NCI-H526 treated with DMSO at 0.1 percent for 48 hours (cell line): Measurements from ENCODE around the gene ELP6.
A peak's percentile ranks its signal among the peaks of the same experiment; 100 is the strongest.
"Not testable (repeated sequence)": the region's sequence is repeated elsewhere in the genome, so short reads cannot be mapped to it uniquely, and the experiment has no call there.

Source experiments
- DNase-seq: peaks from one replicate; lab custom pipeline; 2025; lab: John Stamatoyannopoulos, UW

ELP6 gene

DNA sequence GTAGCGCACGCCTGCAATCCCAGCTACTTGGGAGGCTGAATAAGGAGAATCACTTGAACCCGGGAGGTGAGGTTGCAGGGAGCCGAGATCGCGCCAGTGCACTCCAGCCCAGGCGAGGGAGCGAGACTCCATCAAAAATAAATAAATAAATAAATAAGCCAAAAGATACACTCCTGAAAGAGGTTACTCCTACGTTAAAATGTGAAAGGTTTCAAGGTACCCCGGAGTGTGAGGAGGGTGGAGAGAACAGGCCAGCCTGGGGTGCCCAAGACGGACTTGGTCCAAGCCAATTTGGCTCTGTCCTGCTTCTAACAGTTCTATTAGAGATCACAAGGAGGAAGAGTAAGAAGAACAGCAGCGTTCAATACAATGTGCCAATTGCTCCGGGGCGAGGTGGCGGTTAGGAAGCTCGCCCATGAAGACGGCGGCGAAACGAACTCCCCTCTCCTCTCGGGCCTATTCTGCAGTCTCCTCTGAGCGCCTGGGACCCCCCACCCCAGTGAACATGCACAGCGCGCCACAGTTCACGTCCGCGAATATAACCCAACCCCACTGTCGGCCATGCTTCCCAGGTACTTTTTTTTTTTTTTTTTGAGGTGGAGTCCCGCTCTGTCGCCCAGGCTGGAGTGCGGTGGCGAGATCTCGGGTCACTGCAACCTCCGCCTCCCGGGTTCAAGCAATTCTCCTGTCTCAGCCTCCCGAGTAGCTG is 942 bp downstream of the ELP6 start:
- DNase-seq, result no peak

- not testable (repeated sequence) for DNase-seq
Observed at GRCh38 chr3:47505267-47505666, 8.2 kb downstream of the ELP6 start.

- no peak for DNase-seq
Observed at GRCh38 chr3:47504113-47504512, 9.4 kb downstream of the ELP6 start.

GRCh38 chr3:47503033-47503432 is 10.5 kb downstream of the ELP6 start:
- DNase-seq, result no peak

GRCh38 chr3:47496892-47497291 is 16.6 kb downstream of the ELP6 start:
- no peak for DNase-seq

DNA sequence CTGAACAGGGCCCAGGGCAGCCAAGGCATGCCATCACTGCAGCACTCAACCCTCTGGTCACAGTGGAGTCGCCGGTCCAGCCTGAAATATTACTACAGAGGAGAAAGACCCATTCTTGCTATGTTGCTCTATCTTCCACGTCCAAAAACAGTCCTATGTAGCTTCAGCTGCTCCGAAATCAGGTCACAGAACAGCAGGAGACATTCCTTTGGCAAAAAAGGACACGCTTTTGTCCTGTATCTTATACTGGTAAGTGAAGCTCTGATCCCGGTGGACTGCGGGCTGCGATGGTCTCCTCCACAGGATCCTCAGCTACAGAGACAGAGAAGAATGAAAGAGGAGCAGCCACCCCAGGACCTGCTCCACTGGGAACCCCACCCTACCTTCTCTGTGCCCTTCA is 17.6 kb downstream of the ELP6 start:
- DNase-seq, result no peak

- DNase-seq, result no peak
Observed at GRCh38 chr3:47495111-47495510, 18.4 kb downstream of the ELP6 start.

DNA sequence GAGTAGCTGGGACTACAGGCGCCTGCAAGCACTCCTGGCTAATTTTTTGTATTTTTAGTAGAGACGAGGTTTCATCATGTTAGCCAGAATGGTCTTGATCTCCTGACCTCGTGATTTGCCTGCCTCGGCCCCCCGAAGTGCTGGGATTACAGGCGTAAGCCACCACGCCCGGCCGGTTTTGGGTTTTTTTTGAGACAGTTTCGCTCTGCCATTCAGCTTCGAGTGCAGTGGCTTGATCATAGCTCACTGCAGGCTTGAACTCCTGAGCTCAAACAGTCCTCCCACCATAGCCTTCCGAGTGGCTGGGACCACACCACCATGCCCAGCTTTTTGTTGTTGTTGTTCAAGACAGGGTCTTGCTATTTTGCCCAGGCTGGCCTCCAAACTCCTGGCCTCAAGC is 21.7 kb downstream of the ELP6 start:
- DNase-seq, result no peak

DNA sequence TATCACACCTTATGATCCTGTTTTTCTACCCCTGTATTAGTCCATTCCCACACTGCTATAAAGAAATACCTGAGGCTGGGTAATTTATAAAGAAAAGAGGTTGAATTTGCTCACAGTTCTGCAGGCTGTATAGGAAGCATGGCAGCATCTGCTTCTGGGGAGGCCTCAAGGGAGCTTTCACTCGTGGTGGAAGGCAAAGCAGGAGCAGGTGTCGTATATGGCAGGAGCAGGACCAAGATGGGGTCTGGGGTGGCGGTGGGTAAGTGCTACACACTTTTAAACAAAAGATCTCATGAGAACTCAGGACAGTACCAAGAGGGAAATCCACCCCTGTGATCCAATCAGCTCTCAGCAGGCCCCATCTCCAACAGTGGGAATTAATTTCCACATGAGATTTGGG is 22.3 kb downstream of the ELP6 start:
- no peak for DNase-seq

DNA sequence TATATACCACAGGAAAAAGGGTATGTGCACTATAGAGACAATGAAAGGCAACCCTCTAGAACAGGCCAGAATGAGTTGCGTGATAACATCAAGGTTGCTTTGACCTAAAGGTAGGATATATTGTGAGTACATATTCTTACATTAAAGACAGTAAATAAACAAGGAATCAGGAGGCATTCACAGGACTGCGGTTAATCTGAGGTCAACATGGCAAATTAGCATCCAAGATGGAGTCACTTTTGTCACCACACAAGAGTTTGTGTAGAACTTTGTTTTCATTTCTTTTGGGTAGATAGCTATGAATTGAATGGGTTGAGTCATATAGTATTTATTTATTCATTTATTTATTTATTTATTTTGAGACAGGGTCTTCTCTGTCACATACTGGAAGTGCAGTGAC is 26.2 kb downstream of the ELP6 start:
- no peak for DNase-seq

DNA sequence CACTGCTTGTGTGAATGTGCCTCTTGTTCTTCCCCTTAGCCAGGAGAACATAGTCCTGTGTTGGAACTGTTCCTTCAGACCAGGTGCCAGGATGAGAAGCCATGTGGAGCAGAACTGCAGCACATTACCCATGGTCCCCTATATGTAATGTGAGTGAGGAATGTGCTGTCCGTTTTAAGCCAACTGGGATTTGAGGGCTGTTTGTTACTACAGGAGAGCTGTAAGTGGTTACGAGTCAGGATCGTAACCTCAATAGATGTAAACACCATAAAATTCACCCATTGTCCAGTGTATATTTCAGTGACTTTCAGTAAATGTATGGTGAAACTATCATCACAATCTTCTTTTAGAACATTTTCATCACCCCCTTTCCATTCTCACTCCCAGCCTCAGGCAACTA is 27.7 kb downstream of the ELP6 start:
- DNase-seq, result no peak

- DNase-seq, result peak; percentile 27
Observed at GRCh38 chr3:47482366-47482765, 31.1 kb downstream of the ELP6 start.

- DNase-seq, result not testable (repeated sequence)
Observed at GRCh38 chr3:47481763-47482162, 31.7 kb downstream of the ELP6 start.

DNA sequence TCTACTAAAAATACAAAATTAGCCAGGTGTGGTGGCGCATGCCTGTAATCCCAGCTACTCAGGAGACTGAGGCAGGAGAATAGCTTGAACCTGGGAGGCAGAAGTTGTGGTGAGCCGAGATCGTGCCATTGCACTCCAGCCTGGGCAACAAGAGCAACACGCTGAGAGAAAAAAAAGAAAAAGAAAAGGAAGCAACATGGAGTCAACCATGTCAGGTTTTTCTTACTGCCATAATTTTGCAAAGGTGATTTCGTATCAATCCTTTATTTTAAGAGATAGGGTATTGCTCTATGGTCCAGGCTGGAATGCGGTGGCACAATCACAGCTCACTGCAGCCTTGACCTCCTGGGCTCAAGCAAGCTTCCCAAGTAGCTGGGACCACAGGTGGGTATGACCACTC is 33.2 kb downstream of the ELP6 start:
- not testable (repeated sequence) for DNase-seq

DNA sequence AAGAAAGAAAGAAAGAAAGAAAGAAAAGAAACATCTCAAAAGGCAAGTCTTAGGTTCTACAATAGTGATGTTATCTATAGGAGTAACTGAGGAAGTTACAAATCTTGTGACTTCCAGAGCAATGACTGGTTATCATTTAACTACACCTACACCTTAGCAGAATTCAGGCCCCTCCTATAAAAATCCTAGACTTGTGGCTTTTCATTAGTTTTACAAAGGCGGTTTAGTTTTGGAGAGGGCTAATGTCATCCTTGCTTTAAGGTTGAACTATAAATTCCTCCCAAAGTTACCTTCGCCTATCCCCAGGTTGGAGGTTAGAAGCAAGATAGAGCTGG is 33.7 kb downstream of the ELP6 start:
- DNase-seq, result no peak

DNA sequence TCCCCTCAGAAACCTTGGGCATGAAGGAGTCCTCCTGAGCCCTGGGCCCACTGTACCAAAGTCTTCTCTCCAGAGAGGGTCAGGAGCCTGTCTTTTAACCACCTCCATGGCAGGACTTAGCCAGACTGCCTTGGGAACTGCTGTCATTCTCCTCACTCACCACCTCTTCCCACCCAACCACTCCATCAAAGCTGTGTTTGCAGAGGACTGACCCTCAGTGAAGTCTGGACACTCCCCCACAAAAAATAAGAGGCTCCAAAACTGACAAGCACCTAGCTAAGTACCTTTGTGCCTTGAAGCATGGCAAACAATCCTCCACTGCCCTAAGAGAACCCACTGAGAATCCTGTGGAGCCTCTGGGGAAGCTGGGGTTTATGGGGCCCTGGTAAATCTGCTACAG is 35.5 kb downstream of the ELP6 start:
- no peak for DNase-seq

DNA sequence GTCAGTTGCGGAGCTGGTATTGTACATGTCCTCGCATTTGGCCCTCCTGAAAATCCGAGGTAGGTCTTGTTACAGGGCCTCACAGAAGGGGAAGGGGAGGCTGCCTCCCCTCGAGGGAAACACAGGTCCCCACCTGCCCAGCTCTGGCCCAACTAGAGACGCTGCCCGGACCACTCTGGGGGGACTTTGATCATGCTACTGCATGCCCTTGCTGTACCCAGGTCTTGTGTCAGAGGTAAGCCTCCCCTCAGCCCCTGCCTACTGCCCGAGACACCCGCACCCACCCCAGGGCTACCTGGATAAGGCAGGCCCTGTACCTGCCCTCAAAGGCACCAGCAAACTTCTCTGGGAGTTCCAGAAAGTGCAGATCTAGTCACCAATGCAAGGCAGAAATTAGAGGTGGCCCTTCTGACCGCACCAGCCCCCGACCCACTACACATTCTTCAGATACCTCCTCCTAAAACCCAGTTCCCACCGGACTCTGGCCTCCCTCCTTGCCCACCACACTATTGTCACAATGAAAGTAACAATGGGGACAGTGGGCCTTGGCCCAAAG is 36.8 kb downstream of the ELP6 start:
- DNase-seq, result no peak

DNA sequence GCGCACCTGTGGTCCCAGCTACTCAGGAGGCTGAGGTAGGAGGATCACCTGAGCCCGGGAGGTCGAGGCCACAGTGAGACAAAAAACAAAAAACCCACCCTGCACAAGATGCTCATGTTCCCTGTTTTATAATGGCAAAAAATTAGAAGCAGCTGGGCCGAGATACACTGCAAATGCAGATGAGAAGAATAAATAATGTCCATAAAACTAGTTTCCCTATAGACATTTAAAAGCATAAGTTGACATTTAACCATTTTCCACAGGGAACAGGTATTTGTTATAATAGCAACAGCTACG is 37.2 kb downstream of the ELP6 start:
- DNase-seq, result no peak

GRCh38 chr3:47475570-47476329 is 37.8 kb downstream of the ELP6 start, which contains the start of gene SCAP:
TSS of gene SCAP (minus strand) at chr3:47475941. CDS start at chr3:47442993, 32,948 bp downstream.
- peak; percentile 55 for DNase-seq

DNA sequence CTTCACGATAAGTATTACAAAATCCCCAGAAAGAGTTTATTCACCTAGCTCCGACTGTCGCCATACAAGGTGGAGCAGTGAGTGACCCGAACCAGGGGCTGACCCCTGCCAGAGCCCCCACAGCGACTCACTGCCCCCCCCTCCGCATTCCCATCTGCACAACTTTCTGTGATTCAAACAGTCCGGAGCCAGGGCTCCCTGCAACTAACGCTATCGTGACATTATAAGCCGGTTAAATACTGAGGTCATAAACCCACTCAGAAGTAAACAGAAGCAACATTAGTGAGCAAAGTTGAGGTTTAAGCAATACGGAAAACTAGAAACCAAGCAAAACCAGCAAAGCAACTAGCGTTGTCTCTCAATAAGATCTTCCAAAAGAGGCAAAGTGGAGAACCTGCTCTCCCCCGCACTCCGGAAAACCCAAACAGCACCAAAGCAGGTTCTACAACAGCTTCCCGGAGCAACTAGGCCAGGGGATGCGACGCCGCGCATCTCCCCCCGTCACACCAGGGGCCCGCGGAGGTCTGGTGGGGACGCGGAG is 38.4 kb downstream of the ELP6 start:
- no peak for DNase-seq

GRCh38 chr3:47473391-47473790 is 40.1 kb downstream of the ELP6 start:
- DNase-seq, result no peak

- DNase-seq, result no peak
Observed at GRCh38 chr3:47469616-47470015, 43.9 kb downstream of the ELP6 start.

DNA sequence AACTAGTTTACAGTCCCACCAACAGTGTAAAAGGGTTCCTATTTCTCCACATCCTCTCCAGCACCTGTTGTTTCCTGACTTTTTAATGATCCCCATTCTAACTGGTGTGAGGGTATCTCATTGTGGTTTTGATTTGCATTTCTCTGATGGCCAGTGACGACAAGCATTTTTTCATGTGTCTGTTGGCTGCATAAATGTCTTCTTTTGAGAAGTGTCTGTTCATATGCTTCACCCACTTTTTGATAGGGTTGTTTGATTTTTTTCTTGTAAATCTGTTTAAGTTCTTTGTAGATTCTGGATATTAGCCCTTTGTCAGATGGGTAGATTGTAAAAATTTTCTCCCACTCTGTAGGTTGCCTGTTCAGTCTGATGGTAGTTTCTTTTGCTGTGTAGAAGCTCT is 45.2 kb downstream of the ELP6 start:
- not testable (repeated sequence) for DNase-seq
